ENCODE data around the gene ENPP6. TPM values are rescaled to one million over a fixed set of nuclear protein-coding genes. Genes with fewer than 3 reads are reported as not detected.

Gene ENPP6
- total and polyA plus RNA-seq, 2 donors (not counting 3 experiments of a cell fraction or from before 2014, with no cell fraction given): not detected

DNA sequence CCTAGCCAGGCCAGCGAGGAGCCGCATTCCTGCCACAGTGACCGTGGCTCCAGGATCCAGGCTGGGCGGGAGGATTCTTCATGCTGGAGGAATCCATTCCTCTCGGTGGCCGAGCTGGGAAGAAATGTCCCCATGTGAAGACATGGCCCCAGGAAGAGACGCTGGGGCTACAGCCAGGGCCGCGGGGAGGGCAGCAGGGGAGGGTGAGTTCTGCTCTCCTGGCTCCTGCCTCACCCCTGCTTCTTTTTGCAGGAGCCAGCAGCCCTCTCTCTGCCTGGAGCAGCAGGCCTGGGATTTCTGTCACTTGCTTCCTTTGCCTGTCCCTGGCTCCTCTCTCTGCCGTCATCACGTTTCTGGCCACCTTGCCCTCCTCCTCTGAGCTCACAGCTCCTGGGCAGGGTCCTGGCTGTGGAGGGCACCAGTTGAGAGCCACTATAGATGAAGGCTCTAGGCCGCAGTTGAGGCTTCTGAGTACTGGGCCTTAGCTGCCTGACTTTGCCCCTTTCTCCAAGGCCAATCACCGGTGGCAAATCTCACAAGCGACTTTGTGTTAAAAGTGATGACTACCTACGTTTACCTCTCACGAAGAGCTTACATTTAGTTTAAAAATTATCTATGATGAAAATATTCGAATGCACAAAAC lies 48.3 kb downstream of the ENPP6 start:
- CTCF ChIA-PET: interaction anchor here (1.0 to 4.5 kb wide), 2 partner anchors 294 to 328 kb away, joined by 3 to 62 read pairs; no protein-coding TSS in a partner anchor
- dilution Hi-C loops (cut with MboI; ENCODE audit: extremely low pct_ligation_motif_present, low sequenced_read_pairs): no loop called here
- H3K9me1 ChIP-seq (replicated peaks; ENCODE audit: control insufficient read depth, extremely low read depth, insufficient read depth, low read length): no peaks in the 10 kb centered on the region
- no peaks in the 10 kb centered on the region for H4K20me1 ChIP-seq (replicated peaks; ENCODE audit: control insufficient read depth, extremely low read depth, insufficient read depth, low read length)
- DNase-seq (ENCODE audit: low read depth, low spot score) (no peak), FAIRE-seq (no peak)
- H2AFZ ChIP-seq (ENCODE audit: low read depth, low read length): no peak overlapping the region
- TF ChIP-seq, protein P1, sequence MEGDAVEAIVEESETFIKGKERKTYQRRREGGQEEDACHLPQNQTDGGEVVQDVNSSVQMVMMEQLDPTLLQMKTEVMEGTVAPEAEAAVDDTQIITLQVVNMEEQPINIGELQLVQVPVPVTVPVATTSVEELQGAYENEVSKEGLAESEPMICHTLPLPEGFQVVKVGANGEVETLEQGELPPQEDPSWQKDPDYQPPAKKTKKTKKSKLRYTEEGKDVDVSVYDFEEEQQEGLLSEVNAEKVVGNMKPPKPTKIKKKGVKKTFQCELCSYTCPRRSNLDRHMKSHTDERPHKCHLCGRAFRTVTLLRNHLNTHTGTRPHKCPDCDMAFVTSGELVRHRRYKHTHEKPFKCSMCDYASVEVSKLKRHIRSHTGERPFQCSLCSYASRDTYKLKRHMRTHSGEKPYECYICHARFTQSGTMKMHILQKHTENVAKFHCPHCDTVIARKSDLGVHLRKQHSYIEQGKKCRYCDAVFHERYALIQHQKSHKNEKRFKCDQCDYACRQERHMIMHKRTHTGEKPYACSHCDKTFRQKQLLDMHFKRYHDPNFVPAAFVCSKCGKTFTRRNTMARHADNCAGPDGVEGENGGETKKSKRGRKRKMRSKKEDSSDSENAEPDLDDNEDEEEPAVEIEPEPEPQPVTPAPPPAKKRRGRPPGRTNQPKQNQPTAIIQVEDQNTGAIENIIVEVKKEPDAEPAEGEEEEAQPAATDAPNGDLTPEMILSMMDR (IDR thresholded peaks at IDR 0.05; ENCODE audit: extremely low read depth in 1 of 2, insufficient read depth in 1 of 2, low read depth in 1 of 2, low read length in 2 of 2): no peak
- TF ChIP-seq MYC (IDR thresholded peaks at IDR 0.05; ENCODE audit: low read depth, low read length) (no peak), POLR2AphosphoS5 (IDR thresholded peaks at IDR 0.05; ENCODE audit: insufficient read depth, low read depth, low read length) (no peak), FOS (IDR thresholded peaks at IDR 0.05; ENCODE audit: borderline replicate concordance, insufficient read depth, low read length) (no peak), GATA2 (IDR thresholded peaks at IDR 0.05; ENCODE audit: insufficient read depth, insufficient read length, low read depth, low read length) (no peak), EZH2 (IDR thresholded peaks at IDR 0.05; ENCODE audit: borderline replicate concordance, low read depth, low read length, severe bottlenecking) (no peak), POLR2A (IDR thresholded peaks at IDR 0.05; ENCODE audit: low read depth, low read length) (no peak), JUN (IDR thresholded peaks at IDR 0.05; ENCODE audit: borderline replicate concordance, insufficient read depth, insufficient read length, low read depth) (no peak)
- TF ChIP-seq, protein P2, sequence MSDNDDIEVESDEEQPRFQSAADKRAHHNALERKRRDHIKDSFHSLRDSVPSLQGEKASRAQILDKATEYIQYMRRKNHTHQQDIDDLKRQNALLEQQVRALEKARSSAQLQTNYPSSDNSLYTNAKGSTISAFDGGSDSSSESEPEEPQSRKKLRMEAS (IDR thresholded peaks at IDR 0.05; ENCODE audit: insufficient read depth, insufficient read length): no peak
- POLR2A ChIA-PET: no interaction called here
- no peak overlapping the region for H3K4me2 ChIP-seq (ENCODE audit: insufficient read depth, low read length)
- H3K27me3 ChIP-seq (ENCODE audit: control insufficient read depth in 2 of 2, insufficient read depth in 2 of 2, low read length in 2 of 2): peaks cover 0 to 3% of the 10 kb centered on the region in 2 experiments
- intact Hi-C loops (cut with micrococcal nuclease): loop anchor here (10.0 kb wide), 1 partner anchor 445 kb away; no protein-coding TSS in a partner anchor
- no peaks in the 10 kb centered on the region for H3K9me3 ChIP-seq (replicated peaks; ENCODE audit: control insufficient read depth, insufficient read depth, low read length)
- no peak overlapping the region for H3K4me3 ChIP-seq (replicated peaks in 1 of 3; ENCODE audit: insufficient read depth in 1 of 3, low read depth in 1 of 3, low read length in 3 of 3)
- no peak overlapping the region for H3K27ac ChIP-seq (ENCODE audit: insufficient read depth, low read depth, low read length)
- no peaks in the 10 kb centered on the region for H3K79me2 ChIP-seq (ENCODE audit: control insufficient read depth, insufficient read depth, low read length)
- H3K4me1 ChIP-seq (ENCODE audit: control insufficient read depth, extremely low read depth, insufficient read depth, low read length): no peaks in the 10 kb centered on the region
- BruUV-seq (replicated peaks): no TSS peak
- no peaks in the 10 kb centered on the region for H3K36me3 ChIP-seq (ENCODE audit: control insufficient read depth in 2 of 2, extremely low read depth in 1 of 2, insufficient read depth in 2 of 2, low read length in 2 of 2)
- no peak overlapping the region for H3K9ac ChIP-seq (replicated peaks; ENCODE audit: extremely low read depth, insufficient read depth, low read length)

Measured in endothelial cell of umbilical vein (primary cell).